Ovary (tissue), 9 donors: Measurements from ENCODE around the gene IP6K3. TPM values are rescaled to one million over a fixed set of nuclear protein-coding genes. Genes with fewer than 3 reads are reported as not detected.

Experiments
- DNase-seq, 5 donors: peaks; one replicate each; pipeline ENCODE4 v3.0.0-alpha.2; 2019 to 2020
- H3K27ac ChIP-seq, 2 donors: fragments of 200-600 bp; one replicate each; pipeline versions ENCODE4 v1.5.1 to v1.8.0; 2019 to 2022
- H3K27me3 ChIP-seq: fragments of 200-600 bp; one replicate; pipeline ENCODE4 v1.8.0; 2022
- H3K36me3 ChIP-seq: fragments of 200-600 bp; sonication (generic); one replicate; pipeline ENCODE4 v1.5.1; 2019
- H3K4me1 ChIP-seq: one replicate; pipeline ENCODE4 v1.8.1; 2013; ENCODE audit warnings: mild to moderate bottlenecking, moderate library complexity; ENCODE audit not compliant: insufficient read depth
- H3K4me3 ChIP-seq: fragments of 200-600 bp; sonication (generic); one replicate; pipeline ENCODE4 v1.5.1; 2017
- H3K9me3 ChIP-seq, 2 donors: fragments of 200-600 bp in 1 of 2; sonication (generic) in 1 of 2; one replicate each; pipeline versions ENCODE4 v1.5.1 to v1.8.1; 2013 to 2019; ENCODE audit warnings: mild to moderate bottlenecking in 1 of 2, moderate library complexity in 1 of 2
- CTCF ChIP-seq, 3 donors: fragments of 450-650 bp in 2 of 3; fragments of 200-600 bp in 1 of 3; IDR thresholded peaks; one replicate each; pipeline versions ENCODE4 v1.5.1 to v1.8.0; 2016 to 2022; ENCODE audit warnings: antibody characterized with exemption in 3 of 3, mild to moderate bottlenecking in 1 of 3
- EP300 ChIP-seq: sonication (generic); formaldehyde crosslinking; IDR thresholded peaks from one replicate; pipeline ENCODE4 v1.6.1; 2017; ENCODE audit warnings: antibody characterized with exemption
- POLR2A ChIP-seq: fragments of 450-650 bp; IDR thresholded peaks from one replicate; pipeline ENCODE4 v1.6.1; 2017; ENCODE audit warnings: antibody characterized with exemption, mild to moderate bottlenecking, moderate library complexity
- WGBS, 3 donors: extraction: QIAGEN DNeasy Blood & Tissue Kit in 1 of 3; methylation state at CpG; one replicate each; pipeline versions ENCODE4 v1.1.5 to v1.1.7; 2013 to 2017; 5-methylcytosine and 5-hydroxymethylcytosine counted together
- intact Hi-C, 4 donors: fragments of 100-400 bp; cut with DNase I; formaldehyde crosslinking; loops; one replicate each; pipeline versions ENCODE4 v1.11.0 to v1.15.1; 2022 to 2023
- polyA plus RNA-seq, 2 donors: library from polyadenylated mRNA; stranded (reverse); fragments of 200-250 nt in 1 of 2; fragments of 350-450 nt in 1 of 2; fragmentation: Illumina TruSeq in 1 of 2; extraction: RNeasy Lipid Tissue Mini Kit (QIAGEN cat#74804) in 1 of 2; gene quantifications; one replicate each; pipeline ENCODE4 v1.2.3, GENCODE V29; 2013 to 2014
- total RNA-seq, 7 donors: library from RNA; depleted of rRNA in 2 of 7; stranded (reverse); fragments of >200 nt in 2 of 7; fragmentation: NEBNext Ultra II Directional in 3 of 7; extraction: Animal tissue kit (Norgen Biotek cat#: 25700) in 3 of 7; gene quantifications; one replicate each; pipeline versions ENCODE4 v1.1.0 to v1.2.4, GENCODE V29; 2016 to 2023
- donor health status: DM: no; HTN: no; CAD: no; lungs with moderate emphysema.
- donor health status: DM: no; HTN: no; CAD: no.
- donor health status: Bipolar disorder and iron deficiency.
- donor health status: DM: yes; HTN: yes; CAD: no.
- donor health status: DM: no; HTN: no; CAD: no.
- donor health status: DM: yes; HTN: yes; CAD: no.

The IP6K3 gene
- total and polyA plus RNA-seq, 9 donors: 0.11 to 1.1 (median 0.30) TPM; not detected in 2

- Histone ChIP-seq H3K4me3 (no peak overlapping the region), H3K9me3 (no peaks in the 10 kb centered on the region), H3K36me3 (no peaks in the 10 kb centered on the region), H3K27me3 (no peaks in the 10 kb centered on the region), H3K4me1 (peaks cover 9% of the 10 kb centered on the region), H3K27ac (no peak overlapping the region)
- TF ChIP-seq EP300 (no peak), CTCF (IDR thresholded peaks at IDR 0.05) (no peak), POLR2A (no peak)
- intact Hi-C loops: no loop called here
- WGBS, 3 donors: 87 to 93% (median 92%) methylated on average over 12 to 20 of the region's 20 CpGs
- DNase-seq: no peak
Measured at GRCh38 chr6:33688006-33688405, 58.7 kb downstream of the IP6K3 start.

GRCh38 chr6:33686981-33687975 lies 59.4 kb downstream of the IP6K3 start:
- Histone ChIP-seq H3K4me3 (no peak overlapping the region), H3K36me3 (no peaks in the 10 kb centered on the region), H3K9me3 (no peaks in the 10 kb centered on the region), H3K4me1 (peaks cover 10% of the 10 kb centered on the region), H3K27ac (no peak overlapping the region), H3K27me3 (no peaks in the 10 kb centered on the region)
- no peak for DNase-seq
- intact Hi-C loops: no loop called here
- 88 to 92% (median 92%) methylated on average over 27 of the region's 27 CpGs for WGBS, 3 donors
- no peak for TF ChIP-seq POLR2A
- TF ChIP-seq CTCF (IDR thresholded peaks at IDR 0.05): no peak
- TF ChIP-seq EP300: no peak

- H3K27ac ChIP-seq: no peak overlapping the region
- 67 to 83% (median 76%) methylated on average over 6 of the region's 6 CpGs for WGBS, 3 donors
- no peak for DNase-seq
- peaks cover 10% of the 10 kb centered on the region for H3K4me1 ChIP-seq
- H3K36me3 ChIP-seq: no peaks in the 10 kb centered on the region
- no peaks in the 10 kb centered on the region for H3K9me3 ChIP-seq
- H3K4me3 ChIP-seq: no peak overlapping the region
- intact Hi-C loops: no loop called here
- H3K27me3 ChIP-seq: no peaks in the 10 kb centered on the region
- no peak for TF ChIP-seq POLR2A
- no peak for TF ChIP-seq CTCF (IDR thresholded peaks at IDR 0.05)
- TF ChIP-seq EP300: no peak
Measured at GRCh38 chr6:33686225-33686924, 60.3 kb downstream of the IP6K3 start.

- 86 to 91% (median 90%) methylated on average over 34 to 38 of the region's 38 CpGs for WGBS, 3 donors
- TF ChIP-seq EP300 (no peak), CTCF (IDR thresholded peaks at IDR 0.05) (no peak), POLR2A (no peak)
- no peaks in the 10 kb centered on the region for H3K36me3 ChIP-seq
Measured at GRCh38 chr6:33685411-33686224, 61.1 kb downstream of the IP6K3 start.

More at GRCh38 chr6:33685411-33686224, 61.1 kb downstream of the IP6K3 start:
- no peak overlapping the region for H3K4me3 ChIP-seq
- intact Hi-C loops: no loop called here
- H3K27ac ChIP-seq: no peak overlapping the region
- no peak for DNase-seq
- peaks cover 10% of the 10 kb centered on the region for H3K4me1 ChIP-seq
- H3K27me3 ChIP-seq: no peaks in the 10 kb centered on the region
- no peaks in the 10 kb centered on the region for H3K9me3 ChIP-seq
